HCT116 (cell line): ENCODE results near the gene UQCRQ.

ENCODE experiments used
- CTCF ChIP-seq, 3 experiments: fragments of 200-600 bp in 1 of 3; sonication (generic) in 1 of 3; IDR thresholded peaks in 2 of 3; conservative IDR thresholded peaks in 1 of 3; 2 replicates each; pipeline ENCODE4 v1.5.1; 2012 to 2017; ENCODE audit warnings: low read depth in 2 of 3, low read length in 2 of 3, antibody characterized with exemption in 1 of 3, borderline replicate concordance in 1 of 3, control low read depth in 1 of 3, mild to moderate bottlenecking in 1 of 3, mixed read lengths in 1 of 3, mixed run types in 1 of 3, moderate library complexity in 1 of 3; ENCODE audit not compliant: insufficient read depth in 1 of 3
- POLR2A ChIP-seq: IDR thresholded peaks from 2 replicates; pipeline ENCODE4 v1.7.0; 2011; ENCODE audit warnings: borderline replicate concordance; ENCODE audit not compliant: insufficient read depth, insufficient read length; ENCODE audit errors: extremely low read depth
- POLR2AphosphoS5 ChIP-seq: IDR thresholded peaks from 2 replicates; pipeline ENCODE4 v1.6.1; 2011; ENCODE audit warnings: mild to moderate bottlenecking, low read depth, low read length, moderate library complexity
- SRF ChIP-seq: IDR thresholded peaks from 2 replicates; pipeline ENCODE4 v1.6.1; 2012; ENCODE audit warnings: low read depth
- YY1 ChIP-seq: IDR thresholded peaks from 2 replicates; pipeline ENCODE4 v1.6.1; 2011; ENCODE audit warnings: low read length, low read depth, moderate library complexity, mild to moderate bottlenecking; ENCODE audit not compliant: insufficient replicate concordance; ENCODE audit errors: extremely low read depth

DNA sequence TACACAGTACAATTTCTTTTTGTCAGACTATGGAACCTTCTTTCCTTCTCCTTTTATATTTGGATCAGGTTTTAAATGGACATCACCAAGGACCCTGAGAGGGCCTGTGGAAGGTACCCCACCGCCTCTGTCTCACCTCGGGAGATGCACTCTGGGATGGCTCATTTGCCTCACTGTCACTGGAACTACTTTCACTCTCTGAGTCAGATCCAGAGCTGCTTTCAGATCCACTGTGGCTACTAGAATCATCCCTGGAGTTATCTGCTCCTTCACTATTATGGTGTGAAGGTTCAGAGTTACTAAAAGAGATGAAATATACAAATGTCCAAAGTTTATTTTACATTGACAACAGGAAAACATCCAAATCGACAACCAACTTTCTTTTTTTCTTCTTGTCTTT is 31.7 kb downstream of the UQCRQ start:
- TF ChIP-seq POLR2A (no peak), YY1 (no peak), POLR2AphosphoS5 (no peak), CTCF (IDR thresholded peaks at IDR 0.05 in 2 of 3, conservative IDR thresholded peaks at IDR 0.05 in 1 of 3; ENCODE audit: borderline replicate concordance in 1 of 3, insufficient read depth in 1 of 3, low read depth in 2 of 3, low read length in 2 of 3) (no peak), SRF (no peak)
